SH-SY5Y (cell line): ENCODE measurements around the gene HOXD12.

Experiments used
- GATA2 ChIP-seq: IDR thresholded peaks from 2 replicates; pipeline ENCODE4 v1.6.1; 2011; ENCODE audit warnings: mild to moderate bottlenecking, low read depth, low read length
- GATA3 ChIP-seq: IDR thresholded peaks from 2 replicates; pipeline ENCODE4 v1.6.1; 2011; ENCODE audit warnings: low read depth, mild to moderate bottlenecking, low read length, moderate library complexity

DNA sequence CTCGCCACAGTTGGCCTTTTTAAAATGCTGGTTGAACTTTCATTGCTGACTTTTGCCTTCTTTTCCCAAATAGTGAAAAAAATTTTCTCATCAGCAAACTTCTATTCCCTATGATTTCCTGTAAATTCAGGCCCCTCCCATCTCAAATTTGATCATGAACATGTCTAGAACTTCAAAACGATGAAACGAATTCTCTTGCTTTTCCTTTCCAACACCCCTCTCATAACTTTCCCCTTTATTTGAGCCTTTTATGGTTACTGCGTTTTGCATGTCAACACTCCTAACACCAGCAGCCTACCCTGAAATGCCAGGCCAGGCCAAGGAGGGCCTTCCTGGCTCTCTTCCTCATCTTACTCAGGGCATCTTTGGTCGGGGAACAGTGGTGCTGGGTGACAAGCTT is 8.7 kb upstream of the HOXD12 start:
- TF ChIP-seq GATA3 (no peak), GATA2 (no peak)
